GM12874 (cell line): Measurements from ENCODE around the gene NLN.

ENCODE experiments used
- CTCF ChIP-seq: IDR thresholded peaks from 2 replicates; pipeline ENCODE4 v1.5.1; 2011; ENCODE audit warnings: low read depth, mild to moderate bottlenecking, control low read depth, low read length, moderate library complexity; ENCODE audit not compliant: insufficient read depth

The NLN gene

DNA sequence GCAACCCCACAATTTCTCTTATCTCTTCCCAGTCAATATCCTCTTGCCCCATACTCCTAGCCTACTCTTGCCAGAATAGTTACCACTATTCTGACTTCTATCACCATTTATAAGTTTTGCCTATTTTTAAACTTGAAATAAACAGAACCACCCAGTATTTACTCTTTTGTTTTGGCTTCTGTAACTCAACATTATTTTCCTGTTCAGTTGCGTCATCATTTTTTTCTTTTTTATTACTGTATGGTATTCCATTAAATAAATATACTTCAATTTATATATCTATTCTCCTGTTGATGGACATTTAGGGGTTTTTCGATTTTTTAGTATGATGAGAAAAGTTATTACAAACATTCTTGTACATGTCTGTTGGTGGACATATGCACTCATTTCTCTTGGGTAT lies 141.7 kb downstream of the NLN start:
- TF ChIP-seq CTCF: no peak

DNA sequence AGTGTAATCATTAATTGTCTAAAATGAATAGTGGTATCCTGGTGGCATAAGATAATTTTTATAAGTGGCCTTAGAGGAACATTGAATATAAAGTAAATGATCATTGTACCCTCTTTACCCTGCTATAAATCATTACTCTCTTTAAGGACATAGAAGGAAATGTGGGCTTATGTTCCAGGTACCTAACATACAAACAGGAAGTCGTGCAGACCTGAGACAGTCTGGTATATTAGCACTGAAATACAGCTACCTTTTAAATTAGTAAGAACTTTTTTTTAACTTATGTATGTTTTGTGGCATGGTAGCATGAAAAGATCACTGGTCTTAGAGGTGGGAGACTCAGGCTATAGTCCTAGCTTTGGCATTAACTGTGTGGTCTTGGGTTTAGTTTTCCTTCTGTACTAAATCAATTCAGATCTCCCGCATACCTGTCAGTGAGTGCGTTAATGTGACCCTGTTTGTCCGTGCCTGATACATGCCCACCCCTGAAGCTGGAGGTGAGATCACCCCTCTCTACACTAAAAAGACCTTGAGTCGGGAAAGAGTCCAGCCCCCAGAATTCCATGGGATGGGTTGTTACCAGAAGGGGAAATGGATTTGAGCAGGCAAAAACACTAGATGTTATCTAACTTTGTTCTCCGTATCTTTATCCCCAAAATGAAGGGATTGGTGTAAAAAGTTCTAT lies 145.0 kb downstream of the NLN start:
- TF ChIP-seq CTCF: no peak

- TF ChIP-seq CTCF: no peak
Observed at GRCh38 chr5:65867542-65868195, 145.7 kb downstream of the NLN start.

- no peak for TF ChIP-seq CTCF
Observed at GRCh38 chr5:65868509-65868908, 146.5 kb downstream of the NLN start.

- no peak for TF ChIP-seq CTCF
Observed at GRCh38 chr5:65871182-65871581, 149.2 kb downstream of the NLN start.

GRCh38 chr5:65873181-65873750 lies 151.3 kb downstream of the NLN start:
- no peak for TF ChIP-seq CTCF

GRCh38 chr5:65874241-65874640 lies 152.2 kb downstream of the NLN start:
- TF ChIP-seq CTCF: no peak
